Measurements from ENCODE around the gene C2orf80.

- no peak for TF ChIP-seq POLR2A (IDR thresholded peaks at IDR 0.05; ENCODE audit: low read depth, low read length)
- no peak for TF ChIP-seq CTCF (IDR thresholded peaks at IDR 0.05; ENCODE audit: extremely low read depth in 1 of 2, insufficient read depth in 1 of 2, low read depth in 1 of 2, low read length in 2 of 2)
- no peak for TF ChIP-seq POLR2AphosphoS5 (IDR thresholded peaks at IDR 0.05; ENCODE audit: insufficient read depth, low read depth, low read length)
- no peak for TF ChIP-seq EZH2 (IDR thresholded peaks at IDR 0.05; ENCODE audit: borderline replicate concordance, low read depth, low read length, severe bottlenecking)
- no peak for TF ChIP-seq MAX (IDR thresholded peaks at IDR 0.05; ENCODE audit: insufficient read depth, insufficient read length)
These were observed 14.3 kb upstream of the C2orf80 start for GRCh38 chr2:208204166-208204565.
